ENCODE measurements around the gene NKAIN2. TPM values are rescaled to one million over a fixed set of nuclear protein-coding genes. Genes with fewer than 3 reads are reported as not detected.

NKAIN2 gene
- polyA plus RNA-seq, 1 of the 3 experiments (the other 2 are of a cell fraction), result not detected

DNA sequence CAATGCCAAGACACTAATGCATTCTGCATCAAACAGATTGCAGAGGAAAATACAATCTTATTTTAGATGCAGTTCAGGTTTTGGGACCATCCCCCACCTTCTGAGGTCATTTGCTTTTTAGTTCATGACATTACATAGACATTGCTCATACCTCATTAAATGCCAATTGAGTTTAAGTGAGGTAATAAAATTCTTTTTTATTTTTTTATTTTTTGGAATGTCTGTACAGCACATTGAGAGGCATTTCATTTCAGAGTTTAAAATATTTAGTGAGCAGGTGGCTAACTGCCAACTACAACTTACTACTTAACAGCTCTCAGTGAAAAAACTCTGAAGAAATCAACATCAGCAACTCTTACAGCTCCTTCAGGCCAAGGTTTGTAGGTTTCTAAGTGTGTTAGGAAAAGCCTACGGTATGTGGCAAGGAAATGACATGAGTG is 676.3 kb downstream of the NKAIN2 start:
- DNase-seq, result no peak

More for the DNA sequence above, 676.3 kb downstream of the NKAIN2 start:
- Histone ChIP-seq H3K36me3 (replicated peaks in 1 of 2; ENCODE audit: control insufficient read depth in 1 of 2, insufficient read depth in 2 of 2, low read length in 1 of 2) (no peaks in the 10 kb centered on the region), H3K4me1 (ENCODE audit: control insufficient read depth in 1 of 2, insufficient read depth in 2 of 2, low read depth in 1 of 2, low read length in 1 of 2) (no peaks in the 10 kb centered on the region), H2AFZ (ENCODE audit: low read depth) (no peak overlapping the region), H3K27ac (ENCODE audit: low read depth in 2 of 2, low read length in 1 of 2) (no peak overlapping the region), H4K20me1 (ENCODE audit: insufficient read depth) (no peaks in the 10 kb centered on the region), H3K4me2 (no peak overlapping the region), H3K27me3 (ENCODE audit: insufficient read depth) (no peaks in the 10 kb centered on the region), H3K79me2 (ENCODE audit: insufficient read depth) (no peaks in the 10 kb centered on the region), H3K4me3 (ENCODE audit: low read depth in 2 of 2, low read length in 1 of 2) (no peak overlapping the region), H3K9me2 (no peaks in the 10 kb centered on the region), H3K9ac (no peak overlapping the region), H3K9me3 (no peaks in the 10 kb centered on the region), H3F3A (replicated peaks; ENCODE audit: insufficient read depth) (no peaks in the 10 kb centered on the region)
- CTCF ChIA-PET, result interaction anchor here (1.0 kb wide), 1 partner anchor 9 kb away, joined by 3 read pairs; no protein-coding TSS in a partner anchor
- POLR2A ChIA-PET, result no interaction called here
- WGBS (ENCODE audit: low lambda C conversion rate), result 0% methylated on average over 1 of the region's 1 CpG
- TF ChIP-seq TAF1 (IDR thresholded peaks at IDR 0.05; ENCODE audit: borderline replicate concordance, low read depth, low read length) (no peak), NRF1 (IDR thresholded peaks at IDR 0.05; ENCODE audit: low read depth, low read length) (no peak), POLR2AphosphoS5 (IDR thresholded peaks at IDR 0.05; ENCODE audit: low read depth, low read length) (no peak), SMC3 (IDR thresholded peaks at IDR 0.05; ENCODE audit: low read depth, low read length) (no peak), RXRA (IDR thresholded peaks at IDR 0.05; ENCODE audit: borderline replicate concordance, low read depth) (no peak), GATA2 (CRISPR knock-in tag; IDR thresholded peaks at IDR 0.05) (no peak), GABPA (IDR thresholded peaks at IDR 0.05; ENCODE audit: low read depth) (no peak), FOSL2 (IDR thresholded peaks at IDR 0.05; ENCODE audit: borderline replicate concordance, low read depth) (no peak)
- TF ChIP-seq, protein P1, sequence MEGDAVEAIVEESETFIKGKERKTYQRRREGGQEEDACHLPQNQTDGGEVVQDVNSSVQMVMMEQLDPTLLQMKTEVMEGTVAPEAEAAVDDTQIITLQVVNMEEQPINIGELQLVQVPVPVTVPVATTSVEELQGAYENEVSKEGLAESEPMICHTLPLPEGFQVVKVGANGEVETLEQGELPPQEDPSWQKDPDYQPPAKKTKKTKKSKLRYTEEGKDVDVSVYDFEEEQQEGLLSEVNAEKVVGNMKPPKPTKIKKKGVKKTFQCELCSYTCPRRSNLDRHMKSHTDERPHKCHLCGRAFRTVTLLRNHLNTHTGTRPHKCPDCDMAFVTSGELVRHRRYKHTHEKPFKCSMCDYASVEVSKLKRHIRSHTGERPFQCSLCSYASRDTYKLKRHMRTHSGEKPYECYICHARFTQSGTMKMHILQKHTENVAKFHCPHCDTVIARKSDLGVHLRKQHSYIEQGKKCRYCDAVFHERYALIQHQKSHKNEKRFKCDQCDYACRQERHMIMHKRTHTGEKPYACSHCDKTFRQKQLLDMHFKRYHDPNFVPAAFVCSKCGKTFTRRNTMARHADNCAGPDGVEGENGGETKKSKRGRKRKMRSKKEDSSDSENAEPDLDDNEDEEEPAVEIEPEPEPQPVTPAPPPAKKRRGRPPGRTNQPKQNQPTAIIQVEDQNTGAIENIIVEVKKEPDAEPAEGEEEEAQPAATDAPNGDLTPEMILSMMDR (IDR thresholded peaks at IDR 0.05), result no peak
- TF ChIP-seq, protein P2, sequence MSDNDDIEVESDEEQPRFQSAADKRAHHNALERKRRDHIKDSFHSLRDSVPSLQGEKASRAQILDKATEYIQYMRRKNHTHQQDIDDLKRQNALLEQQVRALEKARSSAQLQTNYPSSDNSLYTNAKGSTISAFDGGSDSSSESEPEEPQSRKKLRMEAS (IDR thresholded peaks at IDR 0.05; ENCODE audit: low read depth), result no peak
- TF ChIP-seq, protein P3, sequence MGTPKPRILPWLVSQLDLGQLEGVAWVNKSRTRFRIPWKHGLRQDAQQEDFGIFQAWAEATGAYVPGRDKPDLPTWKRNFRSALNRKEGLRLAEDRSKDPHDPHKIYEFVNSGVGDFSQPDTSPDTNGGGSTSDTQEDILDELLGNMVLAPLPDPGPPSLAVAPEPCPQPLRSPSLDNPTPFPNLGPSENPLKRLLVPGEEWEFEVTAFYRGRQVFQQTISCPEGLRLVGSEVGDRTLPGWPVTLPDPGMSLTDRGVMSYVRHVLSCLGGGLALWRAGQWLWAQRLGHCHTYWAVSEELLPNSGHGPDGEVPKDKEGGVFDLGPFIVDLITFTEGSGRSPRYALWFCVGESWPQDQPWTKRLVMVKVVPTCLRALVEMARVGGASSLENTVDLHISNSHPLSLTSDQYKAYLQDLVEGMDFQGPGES (IDR thresholded peaks at IDR 0.05; ENCODE audit: low read depth, low read length), result no peak
- TF ChIP-seq, protein P4, sequence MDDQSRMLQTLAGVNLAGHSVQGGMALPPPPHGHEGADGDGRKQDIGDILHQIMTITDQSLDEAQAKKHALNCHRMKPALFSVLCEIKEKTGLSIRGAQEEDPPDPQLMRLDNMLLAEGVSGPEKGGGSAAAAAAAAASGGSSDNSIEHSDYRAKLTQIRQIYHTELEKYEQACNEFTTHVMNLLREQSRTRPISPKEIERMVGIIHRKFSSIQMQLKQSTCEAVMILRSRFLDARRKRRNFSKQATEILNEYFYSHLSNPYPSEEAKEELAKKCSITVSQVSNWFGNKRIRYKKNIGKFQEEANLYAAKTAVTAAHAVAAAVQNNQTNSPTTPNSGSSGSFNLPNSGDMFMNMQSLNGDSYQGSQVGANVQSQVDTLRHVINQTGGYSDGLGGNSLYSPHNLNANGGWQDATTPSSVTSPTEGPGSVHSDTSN (IDR thresholded peaks at IDR 0.05), result no peak
- TF ChIP-seq, protein P5, sequence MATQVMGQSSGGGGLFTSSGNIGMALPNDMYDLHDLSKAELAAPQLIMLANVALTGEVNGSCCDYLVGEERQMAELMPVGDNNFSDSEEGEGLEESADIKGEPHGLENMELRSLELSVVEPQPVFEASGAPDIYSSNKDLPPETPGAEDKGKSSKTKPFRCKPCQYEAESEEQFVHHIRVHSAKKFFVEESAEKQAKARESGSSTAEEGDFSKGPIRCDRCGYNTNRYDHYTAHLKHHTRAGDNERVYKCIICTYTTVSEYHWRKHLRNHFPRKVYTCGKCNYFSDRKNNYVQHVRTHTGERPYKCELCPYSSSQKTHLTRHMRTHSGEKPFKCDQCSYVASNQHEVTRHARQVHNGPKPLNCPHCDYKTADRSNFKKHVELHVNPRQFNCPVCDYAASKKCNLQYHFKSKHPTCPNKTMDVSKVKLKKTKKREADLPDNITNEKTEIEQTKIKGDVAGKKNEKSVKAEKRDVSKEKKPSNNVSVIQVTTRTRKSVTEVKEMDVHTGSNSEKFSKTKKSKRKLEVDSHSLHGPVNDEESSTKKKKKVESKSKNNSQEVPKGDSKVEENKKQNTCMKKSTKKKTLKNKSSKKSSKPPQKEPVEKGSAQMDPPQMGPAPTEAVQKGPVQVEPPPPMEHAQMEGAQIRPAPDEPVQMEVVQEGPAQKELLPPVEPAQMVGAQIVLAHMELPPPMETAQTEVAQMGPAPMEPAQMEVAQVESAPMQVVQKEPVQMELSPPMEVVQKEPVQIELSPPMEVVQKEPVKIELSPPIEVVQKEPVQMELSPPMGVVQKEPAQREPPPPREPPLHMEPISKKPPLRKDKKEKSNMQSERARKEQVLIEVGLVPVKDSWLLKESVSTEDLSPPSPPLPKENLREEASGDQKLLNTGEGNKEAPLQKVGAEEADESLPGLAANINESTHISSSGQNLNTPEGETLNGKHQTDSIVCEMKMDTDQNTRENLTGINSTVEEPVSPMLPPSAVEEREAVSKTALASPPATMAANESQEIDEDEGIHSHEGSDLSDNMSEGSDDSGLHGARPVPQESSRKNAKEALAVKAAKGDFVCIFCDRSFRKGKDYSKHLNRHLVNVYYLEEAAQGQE (IDR thresholded peaks at IDR 0.05; ENCODE audit: low read depth, low read length), result no peak
- TF ChIP-seq, protein P6, sequence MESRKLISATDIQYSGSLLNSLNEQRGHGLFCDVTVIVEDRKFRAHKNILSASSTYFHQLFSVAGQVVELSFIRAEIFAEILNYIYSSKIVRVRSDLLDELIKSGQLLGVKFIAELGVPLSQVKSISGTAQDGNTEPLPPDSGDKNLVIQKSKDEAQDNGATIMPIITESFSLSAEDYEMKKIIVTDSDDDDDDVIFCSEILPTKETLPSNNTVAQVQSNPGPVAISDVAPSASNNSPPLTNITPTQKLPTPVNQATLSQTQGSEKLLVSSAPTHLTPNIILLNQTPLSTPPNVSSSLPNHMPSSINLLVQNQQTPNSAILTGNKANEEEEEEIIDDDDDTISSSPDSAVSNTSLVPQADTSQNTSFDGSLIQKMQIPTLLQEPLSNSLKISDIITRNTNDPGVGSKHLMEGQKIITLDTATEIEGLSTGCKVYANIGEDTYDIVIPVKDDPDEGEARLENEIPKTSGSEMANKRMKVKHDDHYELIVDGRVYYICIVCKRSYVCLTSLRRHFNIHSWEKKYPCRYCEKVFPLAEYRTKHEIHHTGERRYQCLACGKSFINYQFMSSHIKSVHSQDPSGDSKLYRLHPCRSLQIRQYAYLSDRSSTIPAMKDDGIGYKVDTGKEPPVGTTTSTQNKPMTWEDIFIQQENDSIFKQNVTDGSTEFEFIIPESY (IDR thresholded peaks at IDR 0.05; ENCODE audit: borderline replicate concordance, low read depth), result no peak

Data from SK-N-SH (cell line).